Measurements from ENCODE around the gene CLSTN1.

CLSTN1 gene

GRCh38 chr1:9843576-9843945 lies 19.8 kb upstream of the CLSTN1 start:
- Mint-ChIP-seq H3K27ac (no peak overlapping the region), H3K27me3 (no peaks in the 10 kb centered on the region), H3K4me3 (no peak overlapping the region), H3K9me3 (no peaks in the 10 kb centered on the region), H3K4me1 (no peaks in the 10 kb centered on the region), H3K36me3 (no peaks in the 10 kb centered on the region)
- no peak for ATAC-seq

- Mint-ChIP-seq H3K36me3 (no peaks in the 10 kb centered on the region), H3K4me1 (peaks cover under 1% of the 10 kb centered on the region), H3K9me3 (no peaks in the 10 kb centered on the region), H3K4me3 (no peak overlapping the region), H3K27me3 (no peaks in the 10 kb centered on the region), H3K27ac (no peak overlapping the region)
- ATAC-seq, result no peak
Observed at GRCh38 chr1:9842781-9843575, 19.2 kb upstream of the CLSTN1 start.

GRCh38 chr1:9842073-9842711 lies 18.4 kb upstream of the CLSTN1 start:
- Mint-ChIP-seq H3K27me3 (no peaks in the 10 kb centered on the region), H3K4me3 (no peak overlapping the region), H3K9me3 (no peaks in the 10 kb centered on the region), H3K27ac (no peak overlapping the region), H3K4me1 (peaks cover 7% of the 10 kb centered on the region), H3K36me3 (no peaks in the 10 kb centered on the region)
- no peak for ATAC-seq

GRCh38 chr1:9841460-9841859 lies 17.7 kb upstream of the CLSTN1 start:
- H3K36me3 Mint-ChIP-seq, result no peaks in the 10 kb centered on the region
- H3K4me1 Mint-ChIP-seq, result peaks cover 7% of the 10 kb centered on the region
- H3K4me3 Mint-ChIP-seq, result no peak overlapping the region
- no peak for ATAC-seq
- H3K9me3 Mint-ChIP-seq, result no peaks in the 10 kb centered on the region
- no peaks in the 10 kb centered on the region for H3K27me3 Mint-ChIP-seq
- H3K27ac Mint-ChIP-seq, result no peak overlapping the region

GRCh38 chr1:9840176-9840575 lies 16.4 kb upstream of the CLSTN1 start:
- H3K27ac Mint-ChIP-seq, result no peak overlapping the region
- H3K27me3 Mint-ChIP-seq, result no peaks in the 10 kb centered on the region
- no peak for ATAC-seq
- no peak overlapping the region for H3K4me3 Mint-ChIP-seq
- peaks cover 7% of the 10 kb centered on the region for H3K4me1 Mint-ChIP-seq
- H3K9me3 Mint-ChIP-seq, result no peaks in the 10 kb centered on the region
- no peaks in the 10 kb centered on the region for H3K36me3 Mint-ChIP-seq

- no peaks in the 10 kb centered on the region for H3K27me3 Mint-ChIP-seq
- peaks cover 7% of the 10 kb centered on the region for H3K4me1 Mint-ChIP-seq
- no peaks in the 10 kb centered on the region for H3K9me3 Mint-ChIP-seq
- H3K36me3 Mint-ChIP-seq, result no peaks in the 10 kb centered on the region
- no peak overlapping the region for H3K4me3 Mint-ChIP-seq
- H3K27ac Mint-ChIP-seq, result no peak overlapping the region
- ATAC-seq, result no peak
Observed at GRCh38 chr1:9838946-9839345, 15.2 kb upstream of the CLSTN1 start.

GRCh38 chr1:9836632-9836960 lies 12.8 kb upstream of the CLSTN1 start:
- H3K36me3 Mint-ChIP-seq, result no peaks in the 10 kb centered on the region
- H3K9me3 Mint-ChIP-seq, result no peaks in the 10 kb centered on the region
- H3K27ac Mint-ChIP-seq, result no peak overlapping the region

GRCh38 chr1:9835758-9836631 lies 12.2 kb upstream of the CLSTN1 start:
- no peak overlapping the region for H3K4me3 Mint-ChIP-seq
- no peak overlapping the region for H3K27ac Mint-ChIP-seq
- peak; percentile 16 for ATAC-seq
- H3K9me3 Mint-ChIP-seq, result no peaks in the 10 kb centered on the region
- peaks cover 7% of the 10 kb centered on the region for H3K4me1 Mint-ChIP-seq
- H3K36me3 Mint-ChIP-seq, result no peaks in the 10 kb centered on the region
- H3K27me3 Mint-ChIP-seq, result no peaks in the 10 kb centered on the region

More at GRCh38 chr1:9836632-9836960, 12.8 kb upstream of the CLSTN1 start:
- Mint-ChIP-seq H3K4me1 (peaks cover 7% of the 10 kb centered on the region), H3K4me3 (no peak overlapping the region), H3K27me3 (no peaks in the 10 kb centered on the region)
- no peak for ATAC-seq

- Mint-ChIP-seq H3K4me1 (peaks cover 7% of the 10 kb centered on the region), H3K4me3 (no peak overlapping the region), H3K27me3 (no peaks in the 10 kb centered on the region), H3K36me3 (no peaks in the 10 kb centered on the region), H3K27ac (no peak overlapping the region), H3K9me3 (no peaks in the 10 kb centered on the region)
- ATAC-seq, result no peak
Observed at GRCh38 chr1:9835404-9835757, 11.6 kb upstream of the CLSTN1 start.

- Mint-ChIP-seq H3K27me3 (no peaks in the 10 kb centered on the region), H3K4me1 (peaks cover 7% of the 10 kb centered on the region), H3K4me3 (no peak overlapping the region), H3K9me3 (no peaks in the 10 kb centered on the region), H3K36me3 (no peaks in the 10 kb centered on the region), H3K27ac (no peak overlapping the region)
- ATAC-seq, result no peak
Observed at GRCh38 chr1:9833632-9834031, 9.9 kb upstream of the CLSTN1 start.

GRCh38 chr1:9827558-9828185 lies 3.9 kb upstream of the CLSTN1 start:
- Mint-ChIP-seq H3K4me1 (peaks cover 20% of the 10 kb centered on the region), H3K27me3 (no peaks in the 10 kb centered on the region), H3K36me3 (no peaks in the 10 kb centered on the region), H3K4me3 (peak overlapping the region; percentile 34), H3K9me3 (no peaks in the 10 kb centered on the region), H3K27ac (no peak overlapping the region)
- no peak for ATAC-seq

GRCh38 chr1:9826616-9827015 lies 2.9 kb upstream of the CLSTN1 start:
- H3K27ac Mint-ChIP-seq, result peak overlapping the region; percentile 66
- H3K4me1 Mint-ChIP-seq, result peaks cover 26% of the 10 kb centered on the region

GRCh38 chr1:9826087-9826486 lies 2.3 kb upstream of the CLSTN1 start:
- H3K36me3 Mint-ChIP-seq, result no peaks in the 10 kb centered on the region
- ATAC-seq, result no peak

More at GRCh38 chr1:9826616-9827015, 2.9 kb upstream of the CLSTN1 start:
- H3K27me3 Mint-ChIP-seq, result no peaks in the 10 kb centered on the region
- H3K9me3 Mint-ChIP-seq, result no peaks in the 10 kb centered on the region
- H3K4me3 Mint-ChIP-seq, result no peak overlapping the region
- no peaks in the 10 kb centered on the region for H3K36me3 Mint-ChIP-seq
- ATAC-seq, result no peak

GRCh38 chr1:9825093-9826074 lies 1.6 kb upstream of the CLSTN1 start:
- peaks cover 31% of the 10 kb centered on the region for H3K4me1 Mint-ChIP-seq
- peak overlapping the region; percentile 66 for H3K27ac Mint-ChIP-seq
- ATAC-seq, result peak; percentile 49
- H3K27me3 Mint-ChIP-seq, result no peaks in the 10 kb centered on the region
- no peaks in the 10 kb centered on the region for H3K36me3 Mint-ChIP-seq
- H3K4me3 Mint-ChIP-seq, result peak overlapping the region; percentile 77
- no peaks in the 10 kb centered on the region for H3K9me3 Mint-ChIP-seq

More at GRCh38 chr1:9826087-9826486, 2.3 kb upstream of the CLSTN1 start:
- H3K27ac Mint-ChIP-seq, result peak overlapping the region; percentile 66
- H3K9me3 Mint-ChIP-seq, result no peaks in the 10 kb centered on the region
- peaks cover 26% of the 10 kb centered on the region for H3K4me1 Mint-ChIP-seq
- no peaks in the 10 kb centered on the region for H3K27me3 Mint-ChIP-seq
- no peak overlapping the region for H3K4me3 Mint-ChIP-seq
